Activated CD4-positive, alpha-beta T cell treated with anti-CD3 and anti-CD28 coated beads, Interleukin-2, amount 50 U/mL, for 1 hour (primary cell): ENCODE results near the gene FRYL.

ENCODE experiments used
- DNase-seq: peaks from one replicate; pipeline ENCODE4 v3.0.0-alpha.2; 2020

FRYL gene

DNA sequence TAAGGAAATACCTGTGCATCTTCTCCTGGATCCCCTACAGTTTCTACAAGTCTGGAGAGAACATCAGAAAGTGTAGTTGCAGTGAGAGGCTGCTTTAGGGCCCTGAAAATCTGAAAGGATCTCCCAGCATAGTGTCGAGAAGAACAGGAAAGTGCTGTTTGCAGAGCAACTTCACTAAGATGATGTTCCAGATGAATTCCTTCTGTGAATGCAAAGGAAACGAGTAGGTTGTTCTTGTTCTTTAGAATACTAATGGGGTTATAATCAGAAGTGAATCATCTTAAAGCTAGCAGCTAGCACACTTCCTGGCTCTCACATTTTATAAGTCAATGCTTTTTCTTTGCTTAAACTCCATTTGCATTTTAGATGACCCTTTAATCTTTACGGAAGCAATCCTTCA lies 236.3 kb downstream of the FRYL start:
- no peak for DNase-seq

DNA sequence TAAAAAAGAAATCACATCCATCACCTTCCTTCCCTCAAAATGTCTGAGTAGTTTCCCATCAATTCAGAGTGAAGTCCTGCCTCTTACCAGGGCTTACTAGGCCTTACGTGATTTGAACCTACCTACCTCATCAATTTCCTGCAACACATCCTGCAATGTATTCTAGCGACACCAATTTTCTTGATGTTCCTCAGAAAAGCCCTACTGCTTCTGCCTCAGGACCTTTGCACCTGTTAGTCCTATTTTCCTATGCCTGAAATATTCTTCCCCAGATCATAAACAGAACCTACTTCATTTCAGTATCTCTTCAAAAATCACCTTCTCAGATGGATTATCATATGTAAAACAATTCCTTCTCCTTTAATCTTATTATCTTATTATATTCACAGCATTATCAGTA lies 237.2 kb downstream of the FRYL start:
- no peak for DNase-seq

- DNase-seq: no peak
Measured at GRCh38 chr4:48539597-48539996, 240.5 kb downstream of the FRYL start.

- no peak for DNase-seq
Measured at GRCh38 chr4:48538358-48538757, 241.7 kb downstream of the FRYL start.

GRCh38 chr4:48526406-48526805 lies 253.7 kb downstream of the FRYL start:
- DNase-seq: no peak

- DNase-seq: no peak
Measured at GRCh38 chr4:48518143-48518542, 261.9 kb downstream of the FRYL start.

GRCh38 chr4:48509543-48509942 lies 270.5 kb downstream of the FRYL start:
- DNase-seq: no peak

DNA sequence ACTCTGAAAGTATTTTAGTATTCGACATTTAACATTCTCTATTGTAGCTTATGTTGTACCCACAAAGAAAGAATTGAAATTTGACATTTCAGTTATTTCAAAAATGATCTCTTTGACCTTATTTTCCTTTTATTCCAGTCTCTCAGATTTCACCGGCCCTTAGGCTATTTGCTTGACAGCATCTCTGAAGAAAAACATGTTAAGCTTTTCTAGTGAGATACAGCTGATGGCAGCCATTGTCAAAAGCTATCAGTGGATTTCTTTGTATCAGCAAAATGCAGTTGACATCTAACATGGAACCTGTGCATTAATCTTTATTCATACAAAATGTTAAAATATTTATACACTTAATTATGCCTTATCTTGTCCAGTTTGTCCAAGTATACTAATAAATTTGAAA lies 273.4 kb downstream of the FRYL start:
- DNase-seq: no peak

- DNase-seq: no peak
Measured at GRCh38 chr4:48504352-48504751, 275.7 kb downstream of the FRYL start.

DNA sequence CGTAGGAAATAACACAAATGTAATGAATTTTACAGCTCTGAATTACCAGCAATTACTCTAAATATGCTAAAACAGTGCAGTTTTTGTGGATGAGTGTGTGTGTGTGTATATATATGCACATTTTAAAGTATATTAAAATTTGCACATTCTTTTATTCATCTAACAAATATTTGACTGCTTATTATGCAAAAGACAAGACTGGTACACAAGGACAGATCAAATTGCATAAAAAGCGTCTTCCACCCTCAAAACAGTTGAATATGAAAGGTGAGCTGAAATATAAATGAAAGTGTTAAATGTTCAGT lies 276.1 kb downstream of the FRYL start:
- DNase-seq: no peak

DNA sequence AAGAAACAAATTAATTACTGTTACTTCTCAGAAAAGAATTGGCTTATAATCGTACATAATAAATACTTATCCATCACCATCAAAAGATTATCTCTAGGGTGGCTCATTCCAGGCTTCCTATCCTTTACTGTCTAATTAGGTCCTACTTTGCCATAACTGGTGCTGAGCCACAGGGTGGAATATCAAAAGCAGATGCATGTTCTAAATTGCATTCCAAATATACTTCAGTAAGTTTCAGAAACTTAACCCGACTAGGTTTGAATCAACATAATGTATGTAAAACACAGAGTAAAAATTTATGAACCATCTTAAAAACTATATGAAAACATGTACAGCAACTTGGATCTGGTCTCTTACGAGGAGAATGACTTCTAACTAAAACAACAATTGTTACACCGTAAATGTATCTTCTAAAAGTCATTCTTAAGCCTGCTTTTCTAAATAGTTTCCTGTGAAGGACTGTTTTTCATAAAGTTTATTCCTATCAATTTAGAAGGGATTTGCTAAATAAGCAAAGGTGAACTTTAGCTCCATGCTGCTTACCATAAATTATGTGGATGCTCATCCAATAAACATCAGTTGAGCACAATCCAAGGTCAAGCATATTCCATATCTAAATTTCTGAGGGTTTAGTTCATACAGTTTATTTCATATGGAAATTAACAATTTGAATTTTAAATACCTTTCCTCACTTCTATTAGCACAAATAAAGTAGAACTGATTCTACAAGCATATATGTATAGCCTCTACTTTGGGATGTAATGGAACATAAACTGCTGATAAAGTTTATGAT lies 276.6 kb downstream of the FRYL start:
- no peak for DNase-seq

DNA sequence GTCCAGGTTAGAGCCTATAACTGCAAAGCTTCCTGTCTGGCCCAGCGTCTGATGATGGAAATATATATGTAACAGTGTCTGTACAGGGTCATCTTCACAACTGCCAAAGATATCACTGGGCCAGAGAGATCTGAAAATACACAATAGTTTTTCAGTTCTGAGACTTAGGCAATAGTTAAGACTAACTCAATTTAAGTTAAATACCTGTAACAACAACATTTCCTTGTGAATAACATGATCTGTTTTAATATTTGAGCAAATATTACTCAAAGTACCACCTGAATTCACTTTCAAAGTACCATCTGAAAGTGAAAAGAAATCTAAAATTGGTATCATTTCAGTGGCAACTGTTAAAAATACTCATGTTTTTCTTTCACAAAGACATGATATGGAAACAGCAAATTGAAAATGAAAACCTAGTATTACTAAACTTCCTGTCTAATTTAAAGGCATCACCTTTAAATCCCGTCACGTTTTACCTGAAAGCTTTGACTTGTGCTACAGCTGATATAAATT lies 280.5 kb downstream of the FRYL start:
- no peak for DNase-seq

DNA sequence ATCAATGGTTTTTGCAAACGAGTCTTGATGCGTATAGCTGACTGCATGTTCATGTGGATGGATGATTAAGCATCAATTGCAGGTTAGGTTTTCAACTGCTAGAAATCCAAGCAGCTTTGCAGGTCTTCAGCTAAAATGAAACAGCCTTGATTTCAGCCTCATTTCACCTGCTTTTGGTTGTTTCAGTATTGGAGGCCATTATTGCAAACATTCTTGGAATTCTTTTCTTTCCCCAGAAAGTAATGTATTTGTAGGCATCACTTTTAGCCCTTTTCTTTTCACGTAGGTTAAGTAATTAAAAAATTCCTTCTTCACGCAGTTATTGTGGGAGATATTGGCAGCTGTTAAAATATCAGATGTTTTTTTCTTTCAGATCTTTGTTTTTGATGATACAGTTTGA lies 281.2 kb downstream of the FRYL start:
- no peak for DNase-seq

DNA sequence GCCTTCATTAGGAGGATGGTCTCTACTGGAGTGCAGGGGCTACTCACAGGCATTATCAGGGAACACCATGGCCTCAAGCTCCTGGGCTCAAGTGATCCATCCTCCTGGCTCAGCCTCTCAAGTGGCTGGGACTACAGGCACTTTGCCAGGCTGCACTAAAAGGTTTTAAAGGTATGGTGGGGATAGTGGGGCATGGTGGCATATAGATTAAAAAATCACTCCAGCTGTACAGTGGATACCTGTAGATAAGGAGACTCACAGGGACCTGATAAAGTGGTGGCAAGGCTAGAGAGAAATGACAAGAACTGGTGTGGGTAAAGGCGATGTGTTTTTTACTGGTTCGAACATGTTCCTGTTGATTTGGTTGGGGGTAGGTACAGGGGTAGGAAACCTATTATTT lies 284.1 kb downstream of the FRYL start:
- no peak for DNase-seq

DNA sequence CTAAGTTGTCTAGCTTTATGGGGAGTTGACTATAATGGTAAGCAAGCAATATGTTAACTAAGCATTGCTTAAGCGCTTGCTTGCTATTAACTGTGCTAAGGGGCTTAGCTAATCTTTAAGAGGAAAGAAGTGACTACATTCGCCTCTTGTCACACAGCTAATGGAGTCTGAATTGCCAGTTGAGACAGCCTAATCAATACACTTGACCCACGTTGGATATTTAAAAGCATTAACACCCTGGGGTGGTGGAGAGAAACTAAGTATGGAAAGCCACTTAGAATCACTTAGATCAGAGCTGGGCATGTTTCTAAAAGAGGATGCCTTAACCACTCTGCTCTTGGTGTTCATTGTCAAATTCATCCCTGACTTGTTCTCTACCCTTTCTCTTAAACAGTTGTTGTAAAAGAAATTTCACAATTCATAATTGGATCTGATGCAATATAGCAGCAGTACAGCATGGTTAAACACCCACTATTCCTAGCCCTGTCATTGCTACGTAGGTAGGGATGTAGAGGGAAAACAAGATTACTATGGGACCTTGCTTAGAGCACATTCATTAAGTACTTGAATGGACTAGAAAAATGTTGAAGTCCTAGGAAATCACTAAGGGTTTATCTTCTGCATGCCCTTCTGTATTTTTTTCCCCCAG lies 286.5 kb downstream of the FRYL start:
- DNase-seq: no peak

DNA sequence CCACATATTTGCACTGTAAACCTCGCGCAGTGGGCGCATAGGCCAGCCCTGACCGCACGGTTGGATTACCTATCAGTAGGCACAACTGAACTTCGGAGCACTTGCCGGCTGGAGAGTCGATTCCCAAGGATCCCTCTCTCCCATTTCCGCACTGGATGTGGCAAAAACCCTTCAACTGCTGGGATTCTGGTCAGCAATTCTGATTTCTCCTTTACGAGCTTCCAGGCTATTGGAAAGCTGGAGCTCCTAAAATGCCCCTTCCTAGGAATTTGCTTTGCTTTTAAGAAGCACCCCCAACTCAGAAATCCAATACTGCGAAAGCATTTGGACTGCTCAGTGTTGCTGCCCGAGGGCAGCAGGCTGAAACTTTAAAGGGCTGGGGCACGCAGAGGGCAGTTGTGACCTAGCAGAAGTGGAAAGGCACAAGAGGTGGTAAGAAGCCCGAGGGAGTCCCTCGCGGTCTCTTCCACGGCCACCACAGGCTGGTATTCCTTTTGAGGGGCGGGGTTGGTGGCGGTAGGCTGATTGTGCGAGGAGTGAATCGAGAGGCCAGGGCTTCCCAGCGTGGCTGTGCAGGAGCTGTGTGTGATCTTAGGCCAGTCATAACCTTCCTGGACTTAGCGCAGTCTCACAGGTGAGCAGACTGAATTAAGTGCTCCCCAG lies 288.4 kb downstream of the FRYL start:
- DNase-seq: no peak

DNA sequence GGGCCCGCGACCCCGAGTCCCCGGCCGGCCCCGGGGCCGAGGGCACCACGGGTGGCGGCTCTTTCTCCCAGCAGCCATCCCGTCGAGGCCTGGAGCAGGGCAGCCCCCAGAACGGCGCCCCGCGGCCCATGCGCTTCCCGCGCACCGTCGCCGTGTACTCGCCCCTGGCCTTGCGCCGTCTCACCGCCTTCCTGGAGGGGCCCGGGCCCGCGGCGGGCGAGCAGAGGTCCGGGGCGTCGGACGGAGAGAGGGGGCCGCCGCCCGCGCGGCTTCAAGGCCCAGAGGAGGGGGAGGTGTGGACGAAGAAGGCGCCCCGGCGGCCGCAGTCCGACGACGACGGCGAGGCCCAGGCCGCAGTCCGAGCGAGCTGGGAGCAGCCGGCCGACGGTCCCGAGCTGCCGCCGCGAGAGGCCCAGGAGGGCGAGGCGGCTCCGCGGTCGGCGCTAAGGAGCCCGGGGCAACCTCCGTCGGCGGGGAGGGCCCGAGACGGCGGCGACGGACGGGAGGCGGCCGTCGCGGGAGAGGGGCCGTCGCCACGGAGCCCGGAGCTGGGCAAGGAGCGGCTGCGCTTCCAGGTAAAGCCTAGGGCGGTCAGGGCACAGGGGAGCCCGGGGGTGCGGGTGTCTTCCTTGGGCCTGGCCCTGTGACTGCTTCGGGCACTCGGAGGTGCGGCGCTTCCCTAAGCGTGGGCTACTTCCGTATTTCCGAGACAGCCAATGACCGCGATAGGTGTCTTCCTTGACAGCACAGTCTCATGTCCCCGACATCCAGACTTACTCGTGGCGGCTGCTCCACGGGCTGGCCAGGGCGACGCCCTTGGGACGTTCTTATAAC lies 289.2 kb downstream of the FRYL start:
- DNase-seq: no peak

GRCh38 chr4:48490012-48490679 lies 289.9 kb downstream of the FRYL start, which contains the start of gene ZAR1:
Gene ZAR1 (plus strand): TSS chr4:48490252. CDS start chr4:48490292, 40 bp downstream.
- no peak for DNase-seq

GRCh38 chr4:48489683-48490011 lies 290.4 kb downstream of the FRYL start:
- no peak for DNase-seq

DNA sequence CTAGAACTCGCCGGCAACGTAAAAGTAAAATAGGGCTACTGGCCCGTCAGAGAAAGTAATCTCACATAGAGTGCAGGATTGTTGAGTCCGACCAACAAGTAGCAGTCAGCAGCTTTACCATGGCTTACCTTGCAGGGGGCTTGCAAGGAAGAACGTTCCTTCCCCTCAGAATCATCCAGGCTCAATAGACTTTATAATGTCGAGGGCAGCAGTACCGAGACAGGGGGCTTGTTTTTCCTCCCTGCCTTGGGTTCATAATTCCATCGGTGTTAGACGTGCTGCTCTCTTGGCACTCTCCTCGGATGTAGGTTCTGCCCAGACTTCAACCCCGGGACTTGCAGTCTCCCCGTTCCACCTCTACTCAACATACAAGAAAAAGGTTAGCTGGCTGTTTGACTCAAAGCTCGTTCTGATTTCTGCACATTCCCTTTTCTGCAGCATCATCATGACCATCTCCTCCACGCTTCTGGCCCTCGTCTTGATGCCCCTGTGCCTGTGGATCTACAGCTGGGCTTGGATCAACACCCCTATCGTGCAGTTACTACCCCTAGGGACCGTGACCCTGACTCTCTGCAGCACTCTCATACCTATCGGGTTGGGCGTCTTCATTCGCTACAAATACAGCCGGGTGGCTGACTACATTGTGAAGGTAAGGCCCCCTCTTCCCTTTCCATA lies 295.4 kb downstream of the FRYL start:
- DNase-seq: no peak

GRCh38 chr4:48483777-48484493 lies 296.1 kb downstream of the FRYL start:
- DNase-seq: no peak
